ENCODE data around the gene XK. TPM values are rescaled to one million over a fixed set of nuclear protein-coding genes. Genes with fewer than 3 reads are reported as not detected.

Gene XK
- total RNA-seq, 1 experiment from 2014 or later = 11.3 TPM

DNA sequence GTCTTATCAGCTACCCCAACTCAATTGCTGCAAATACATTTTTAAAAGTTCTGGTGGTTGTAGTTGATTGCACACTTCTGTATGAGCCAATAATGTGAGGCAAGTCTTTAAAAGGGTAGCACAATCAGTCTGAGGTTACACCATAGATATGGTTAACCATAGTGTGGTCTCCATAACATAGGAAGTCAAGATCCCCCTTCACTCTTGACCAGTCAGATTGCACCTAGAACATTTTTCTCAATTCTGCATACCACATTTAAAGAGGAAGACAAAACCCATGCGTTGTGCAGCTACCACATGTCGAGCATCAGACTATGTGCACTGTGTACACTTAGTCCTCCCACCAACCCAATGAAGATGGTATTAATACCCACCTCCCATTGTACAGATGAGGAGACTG is 67.8 kb downstream of the XK start:
- Mint-ChIP-seq H3K4me3 (ENCODE audit: low read depth, unreplicated experiment) (no peak overlapping the region), H3K36me3 (ENCODE audit: insufficient read depth, unreplicated experiment) (no peaks in the 10 kb centered on the region), H3K27me3 (ENCODE audit: unreplicated experiment) (no peaks in the 10 kb centered on the region), H3K27ac (ENCODE audit: unreplicated experiment) (no peak overlapping the region), H3K9me3 (ENCODE audit: low read depth, unreplicated experiment) (no peaks in the 10 kb centered on the region), H3K4me1 (ENCODE audit: low read depth, unreplicated experiment) (no peaks in the 10 kb centered on the region)
- BruUV-seq (replicated peaks) = no TSS peak
- intact Hi-C loops (cut with micrococcal nuclease; ENCODE audit: unreplicated experiment) = loop anchor here (5.0 kb wide), 1 partner anchor 169 kb away; no protein-coding TSS in a partner anchor
- CTCF ChIA-PET = no interaction called here
- TF ChIP-seq, protein P1, sequence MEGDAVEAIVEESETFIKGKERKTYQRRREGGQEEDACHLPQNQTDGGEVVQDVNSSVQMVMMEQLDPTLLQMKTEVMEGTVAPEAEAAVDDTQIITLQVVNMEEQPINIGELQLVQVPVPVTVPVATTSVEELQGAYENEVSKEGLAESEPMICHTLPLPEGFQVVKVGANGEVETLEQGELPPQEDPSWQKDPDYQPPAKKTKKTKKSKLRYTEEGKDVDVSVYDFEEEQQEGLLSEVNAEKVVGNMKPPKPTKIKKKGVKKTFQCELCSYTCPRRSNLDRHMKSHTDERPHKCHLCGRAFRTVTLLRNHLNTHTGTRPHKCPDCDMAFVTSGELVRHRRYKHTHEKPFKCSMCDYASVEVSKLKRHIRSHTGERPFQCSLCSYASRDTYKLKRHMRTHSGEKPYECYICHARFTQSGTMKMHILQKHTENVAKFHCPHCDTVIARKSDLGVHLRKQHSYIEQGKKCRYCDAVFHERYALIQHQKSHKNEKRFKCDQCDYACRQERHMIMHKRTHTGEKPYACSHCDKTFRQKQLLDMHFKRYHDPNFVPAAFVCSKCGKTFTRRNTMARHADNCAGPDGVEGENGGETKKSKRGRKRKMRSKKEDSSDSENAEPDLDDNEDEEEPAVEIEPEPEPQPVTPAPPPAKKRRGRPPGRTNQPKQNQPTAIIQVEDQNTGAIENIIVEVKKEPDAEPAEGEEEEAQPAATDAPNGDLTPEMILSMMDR (IDR thresholded peaks at IDR 0.05; ENCODE audit: unreplicated experiment) = no peak
- DNase-seq = no peak

DNA sequence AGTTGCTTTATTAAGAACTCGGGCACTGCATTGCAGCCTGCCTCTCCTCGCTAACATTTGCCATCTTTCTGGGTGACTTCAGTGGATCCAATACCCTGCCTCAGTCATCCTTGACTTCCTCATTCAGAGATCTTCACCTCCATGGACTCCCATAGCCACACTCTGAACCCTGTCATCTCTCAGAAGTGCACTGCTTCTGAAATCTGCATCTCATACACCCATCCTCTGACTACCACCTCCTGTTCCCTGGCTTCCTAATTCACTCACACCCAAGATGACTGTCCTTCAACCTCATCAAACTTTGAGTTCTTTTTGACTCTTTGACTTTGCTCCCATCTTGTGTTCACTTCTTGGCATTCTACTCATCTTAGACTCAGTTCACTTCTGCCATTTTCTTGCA is 68.9 kb downstream of the XK start:
- Mint-ChIP-seq H3K4me1 (ENCODE audit: low read depth, unreplicated experiment) (no peaks in the 10 kb centered on the region), H3K27ac (ENCODE audit: unreplicated experiment) (no peak overlapping the region), H3K9me3 (ENCODE audit: low read depth, unreplicated experiment) (no peaks in the 10 kb centered on the region), H3K27me3 (ENCODE audit: unreplicated experiment) (no peaks in the 10 kb centered on the region), H3K36me3 (ENCODE audit: insufficient read depth, unreplicated experiment) (no peaks in the 10 kb centered on the region), H3K4me3 (ENCODE audit: low read depth, unreplicated experiment) (no peak overlapping the region)
- no peak for DNase-seq
- no TSS peak for BruUV-seq (replicated peaks)
- CTCF ChIA-PET = no interaction called here
- TF ChIP-seq, protein P1 (IDR thresholded peaks at IDR 0.05; ENCODE audit: unreplicated experiment) = no peak
- intact Hi-C loops (cut with micrococcal nuclease; ENCODE audit: unreplicated experiment) = loop anchor here (5.0 kb wide), 1 partner anchor 168 kb away; no protein-coding TSS in a partner anchor

- CTCF ChIA-PET = no interaction called here
- no peaks in the 10 kb centered on the region for H3K9me3 Mint-ChIP-seq (ENCODE audit: low read depth, unreplicated experiment)
- H3K27ac Mint-ChIP-seq (ENCODE audit: unreplicated experiment) = no peak overlapping the region
- no peak for DNase-seq
- H3K4me3 Mint-ChIP-seq (ENCODE audit: low read depth, unreplicated experiment) = no peak overlapping the region
- no TSS peak for BruUV-seq (replicated peaks)
- TF ChIP-seq, protein P1 (IDR thresholded peaks at IDR 0.05; ENCODE audit: unreplicated experiment) = no peak
- H3K36me3 Mint-ChIP-seq (ENCODE audit: insufficient read depth, unreplicated experiment) = no peaks in the 10 kb centered on the region
- H3K27me3 Mint-ChIP-seq (ENCODE audit: unreplicated experiment) = no peaks in the 10 kb centered on the region
- H3K4me1 Mint-ChIP-seq (ENCODE audit: low read depth, unreplicated experiment) = no peaks in the 10 kb centered on the region
- intact Hi-C loops (cut with micrococcal nuclease; ENCODE audit: unreplicated experiment) = no loop called here
Measured at GRCh38 chrX:37755025-37755424, 69.4 kb downstream of the XK start.

GRCh38 chrX:37757082-37757481 is 71.5 kb downstream of the XK start:
- TF ChIP-seq, protein P1 (IDR thresholded peaks at IDR 0.05; ENCODE audit: unreplicated experiment) = no peak
- intact Hi-C loops (cut with micrococcal nuclease; ENCODE audit: unreplicated experiment) = no loop called here
- H3K36me3 Mint-ChIP-seq (ENCODE audit: insufficient read depth, unreplicated experiment) = no peaks in the 10 kb centered on the region
- no peak for DNase-seq
- no peaks in the 10 kb centered on the region for H3K27me3 Mint-ChIP-seq (ENCODE audit: unreplicated experiment)
- H3K9me3 Mint-ChIP-seq (ENCODE audit: low read depth, unreplicated experiment) = no peaks in the 10 kb centered on the region
- no TSS peak for BruUV-seq (replicated peaks)
- no peaks in the 10 kb centered on the region for H3K4me1 Mint-ChIP-seq (ENCODE audit: low read depth, unreplicated experiment)
- CTCF ChIA-PET = interaction anchor here (0.5 kb wide), 1 partner anchor 70 kb away, joined by 4 read pairs; no protein-coding TSS in a partner anchor
- no peak overlapping the region for H3K4me3 Mint-ChIP-seq (ENCODE audit: low read depth, unreplicated experiment)
- H3K27ac Mint-ChIP-seq (ENCODE audit: unreplicated experiment) = no peak overlapping the region
